Epithelial cell of proximal tubule (primary cell): ENCODE data around the gene EML1. TPM values are rescaled to one million over a fixed set of nuclear protein-coding genes. Genes with fewer than 3 reads are reported as not detected.

ENCODE experiments used
- DNase-seq: peaks from one replicate; pipeline ENCODE4 v3.0.0-alpha.2; 2011; ENCODE audit warnings: low read depth
- H3K4me3 ChIP-seq: 2 replicates; pipeline ENCODE4 v1.5.1; 2011; ENCODE audit warnings: low read depth, mild to moderate bottlenecking, low read length
- CTCF ChIP-seq: conservative IDR thresholded peaks from 2 replicates; pipeline ENCODE4 v1.5.1; 2012; ENCODE audit warnings: low read depth, mild to moderate bottlenecking, low read length
- total RNA-seq: library from RNA; depleted of rRNA; stranded (reverse); fragments of >200 nt; gene quantifications from 2 replicates; pipeline ENCODE4 v1.2.3, GENCODE V29; 2015

EML1 gene
- total RNA-seq, 1 donor from 2014 or later: 25.1 TPM

GRCh38 chr14:99865408-99865807 lies 72.2 kb downstream of the EML1 start:
- no peak overlapping the region for H3K4me3 ChIP-seq
- no peak for DNase-seq
- TF ChIP-seq CTCF: no peak

DNA sequence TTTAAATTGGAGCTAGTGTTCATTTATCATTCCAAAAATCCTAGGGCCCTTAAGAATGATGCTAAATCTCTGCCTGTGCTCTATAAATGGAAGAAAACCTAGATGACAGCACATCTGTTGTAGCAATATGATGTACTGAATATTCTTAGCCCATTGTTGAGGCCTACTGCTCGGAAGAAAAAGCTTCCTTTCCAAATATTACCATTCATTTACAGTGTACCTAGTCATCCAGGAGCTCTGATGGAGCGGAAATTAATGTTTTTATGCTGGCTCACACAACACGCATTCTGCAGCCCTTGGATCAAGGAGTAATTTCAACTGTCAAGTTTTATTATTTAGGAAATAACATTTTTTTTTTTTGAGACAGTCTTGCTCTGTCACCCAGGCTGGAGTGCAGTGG lies 77.4 kb downstream of the EML1 start:
- DNase-seq: no peak
- no peak for TF ChIP-seq CTCF
- H3K4me3 ChIP-seq: no peak overlapping the region

GRCh38 chr14:99871771-99872170 lies 78.6 kb downstream of the EML1 start:
- no peak for TF ChIP-seq CTCF
- no peak overlapping the region for H3K4me3 ChIP-seq
- no peak for DNase-seq

DNA sequence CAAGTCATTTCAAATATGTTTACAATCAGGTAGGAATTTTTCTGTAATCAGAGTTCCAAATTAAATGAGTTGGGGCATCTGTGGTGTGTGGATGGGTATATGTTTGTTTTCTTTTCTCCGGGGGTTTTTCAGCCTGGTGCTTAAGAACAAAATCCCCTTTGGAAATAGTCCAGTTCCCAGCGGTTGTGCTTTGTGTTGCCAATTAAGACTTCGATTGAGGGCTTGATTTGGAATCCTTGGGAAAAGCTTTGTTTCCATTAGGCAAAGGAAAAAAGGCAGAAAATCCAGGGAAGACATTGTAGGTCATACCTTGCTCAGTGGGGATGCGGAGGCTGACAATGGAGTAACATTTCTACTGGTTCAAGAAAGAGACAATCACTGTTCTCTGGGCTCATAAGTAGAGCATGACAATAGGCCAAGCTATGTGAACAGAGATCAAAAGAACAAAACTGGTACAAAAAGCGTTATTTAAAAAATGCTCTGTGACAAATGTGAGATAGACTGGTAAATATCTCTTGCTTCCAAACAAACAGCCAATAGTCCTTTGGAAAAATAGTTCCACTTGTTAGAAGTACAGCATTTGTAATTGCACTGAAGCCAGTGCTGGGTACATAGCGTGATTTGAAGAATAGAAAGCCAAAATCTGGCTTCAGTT lies 79.7 kb downstream of the EML1 start:
- no peak for TF ChIP-seq CTCF
- DNase-seq: no peak
- no peak overlapping the region for H3K4me3 ChIP-seq

DNA sequence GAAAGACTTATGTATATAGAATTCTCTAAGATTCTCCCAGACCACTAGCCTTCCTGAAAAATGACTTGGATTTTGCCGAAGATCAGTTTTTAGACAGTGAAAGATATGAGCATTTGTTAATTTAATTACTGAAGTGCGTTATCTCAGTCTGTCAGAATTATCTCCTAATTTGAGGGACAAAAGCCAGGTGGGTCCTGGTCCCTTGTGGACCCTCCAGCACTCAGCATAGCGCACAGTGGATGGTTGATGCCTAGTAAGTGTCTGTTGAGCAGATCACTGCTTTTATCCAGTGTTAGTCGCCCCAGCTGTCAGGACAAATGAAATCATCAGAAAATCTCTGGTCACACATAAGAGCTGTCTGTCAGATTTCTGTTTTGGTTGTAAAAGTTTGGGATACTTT lies 80.4 kb downstream of the EML1 start:
- no peak overlapping the region for H3K4me3 ChIP-seq
- no peak for DNase-seq
- TF ChIP-seq CTCF: no peak

DNA sequence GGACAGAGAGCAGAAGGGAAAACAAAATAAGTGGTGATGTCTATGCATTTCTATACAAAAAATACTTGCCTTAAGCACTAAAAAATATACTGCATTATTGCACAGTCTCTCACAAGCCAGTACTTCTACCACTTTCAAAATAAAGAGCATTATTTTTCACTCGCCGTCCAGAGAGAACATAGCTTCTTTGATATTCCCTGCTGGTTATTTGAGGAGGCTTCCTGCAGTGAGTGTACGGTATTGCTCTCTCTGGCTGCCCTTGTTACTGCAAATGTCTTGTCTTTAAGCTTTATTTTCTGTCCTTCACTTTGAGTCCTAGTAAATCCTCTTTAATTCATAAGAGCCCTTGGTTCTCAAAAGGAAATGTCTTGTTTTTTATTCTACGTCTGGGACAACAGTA lies 81.1 kb downstream of the EML1 start:
- no peak overlapping the region for H3K4me3 ChIP-seq
- DNase-seq: no peak
- TF ChIP-seq CTCF: no peak

DNA sequence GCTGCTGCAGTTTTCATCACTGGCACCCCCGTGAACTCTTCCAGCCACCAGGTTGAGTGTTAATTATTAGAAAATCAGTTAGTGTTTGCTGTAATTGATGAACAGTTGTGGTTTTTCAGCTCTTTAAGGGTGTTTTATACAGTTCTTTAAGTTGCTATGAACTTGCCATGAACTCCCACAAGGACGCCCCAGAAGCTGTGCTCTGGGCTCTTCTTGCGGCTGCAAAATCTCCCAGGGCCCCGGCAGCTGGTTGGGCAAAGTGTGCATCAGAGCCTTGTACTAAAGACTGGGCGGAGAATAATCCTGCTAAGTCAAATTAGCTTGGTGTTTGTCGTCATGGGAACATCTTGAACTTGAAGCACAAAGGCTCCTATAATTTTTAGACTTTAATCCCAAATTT lies 82.2 kb downstream of the EML1 start:
- no peak overlapping the region for H3K4me3 ChIP-seq
- TF ChIP-seq CTCF: no peak
- no peak for DNase-seq
